Measurements from ENCODE around the gene LYSMD3.

DNA sequence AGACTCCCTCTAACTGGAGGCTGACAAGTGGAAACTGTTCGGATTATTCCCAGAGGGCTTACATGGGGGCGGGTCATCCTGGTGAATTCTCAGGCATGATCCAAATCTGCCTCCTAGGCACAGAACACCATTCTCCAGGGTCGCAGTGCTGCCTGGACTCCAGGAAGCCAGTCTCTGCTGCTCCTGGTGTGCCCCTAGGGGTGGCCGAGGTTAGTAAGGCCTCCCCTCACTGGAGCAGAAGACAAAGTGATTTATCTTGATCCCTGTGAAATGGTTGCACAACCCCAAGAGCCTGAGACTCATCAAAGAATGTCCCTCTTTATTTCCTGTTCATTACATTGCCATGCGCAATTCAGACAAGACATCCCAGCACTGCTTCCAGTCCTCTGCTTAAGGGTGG, 46.3 kb upstream of the LYSMD3 start:
- TF ChIP-seq, protein P1, sequence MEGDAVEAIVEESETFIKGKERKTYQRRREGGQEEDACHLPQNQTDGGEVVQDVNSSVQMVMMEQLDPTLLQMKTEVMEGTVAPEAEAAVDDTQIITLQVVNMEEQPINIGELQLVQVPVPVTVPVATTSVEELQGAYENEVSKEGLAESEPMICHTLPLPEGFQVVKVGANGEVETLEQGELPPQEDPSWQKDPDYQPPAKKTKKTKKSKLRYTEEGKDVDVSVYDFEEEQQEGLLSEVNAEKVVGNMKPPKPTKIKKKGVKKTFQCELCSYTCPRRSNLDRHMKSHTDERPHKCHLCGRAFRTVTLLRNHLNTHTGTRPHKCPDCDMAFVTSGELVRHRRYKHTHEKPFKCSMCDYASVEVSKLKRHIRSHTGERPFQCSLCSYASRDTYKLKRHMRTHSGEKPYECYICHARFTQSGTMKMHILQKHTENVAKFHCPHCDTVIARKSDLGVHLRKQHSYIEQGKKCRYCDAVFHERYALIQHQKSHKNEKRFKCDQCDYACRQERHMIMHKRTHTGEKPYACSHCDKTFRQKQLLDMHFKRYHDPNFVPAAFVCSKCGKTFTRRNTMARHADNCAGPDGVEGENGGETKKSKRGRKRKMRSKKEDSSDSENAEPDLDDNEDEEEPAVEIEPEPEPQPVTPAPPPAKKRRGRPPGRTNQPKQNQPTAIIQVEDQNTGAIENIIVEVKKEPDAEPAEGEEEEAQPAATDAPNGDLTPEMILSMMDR (conservative IDR thresholded peaks at IDR 0.05; ENCODE audit: low read depth, low read length), result no peak
- TF ChIP-seq EZH2 (IDR thresholded peaks at IDR 0.05; ENCODE audit: borderline replicate concordance, low read depth, low read length, poor library complexity, severe bottlenecking), result no peak
